Sigmoid colon (tissue), 7 donors: ENCODE measurements around the gene COMMD10. TPM values are rescaled to one million over a fixed set of nuclear protein-coding genes. Genes with fewer than 3 reads are reported as not detected.

Source experiments
- DNase-seq: peaks from one replicate; pipeline ENCODE4 v3.0.0-alpha.2; 2019
- H3K27ac ChIP-seq, 4 donors: fragments of 200-600 bp; sonication (generic); one replicate each; pipeline ENCODE4 v1.5.1; 2016 to 2019; ENCODE audit warnings: mild to moderate bottlenecking in 1 of 4
- H3K27me3 ChIP-seq, 3 donors: fragments of 200-600 bp; sonication (generic); one replicate each; pipeline ENCODE4 v1.5.1; 2019; ENCODE audit warnings: mild to moderate bottlenecking in 1 of 3
- H3K36me3 ChIP-seq, 4 donors: fragments of 200-600 bp; sonication (generic); one replicate each; pipeline ENCODE4 v1.5.1; 2016 to 2019
- H3K4me1 ChIP-seq, 4 donors: fragments of 200-600 bp; sonication (generic); one replicate each; pipeline ENCODE4 v1.5.1; 2017 to 2019
- H3K4me3 ChIP-seq, 4 donors: fragments of 200-600 bp; sonication (generic); one replicate each; pipeline ENCODE4 v1.5.1; 2017 to 2019; ENCODE audit warnings: mild to moderate bottlenecking in 2 of 4, moderate library complexity in 1 of 4
- H3K9me3 ChIP-seq, 4 donors: fragments of 200-600 bp in 3 of 4; sonication (generic) in 3 of 4; one replicate each; pipeline versions ENCODE4 v1.5.1 to v1.6.1; 2013 to 2019
- EP300 ChIP-seq, 4 donors: sonication (generic); formaldehyde crosslinking; IDR thresholded peaks; one replicate each; pipeline ENCODE4 v1.6.1; 2017; ENCODE audit warnings: antibody characterized with exemption in 4 of 4
- POLR2A ChIP-seq, 2 donors: fragments of 450-650 bp; IDR thresholded peaks; one replicate each; pipeline ENCODE4 v1.6.1; 2016; ENCODE audit warnings: antibody characterized with exemption in 2 of 2, mild to moderate bottlenecking in 2 of 2, moderate library complexity in 2 of 2
- POLR2AphosphoS5 ChIP-seq, 4 donors: sonication (generic); formaldehyde crosslinking; IDR thresholded peaks; one replicate each; pipeline ENCODE4 v1.6.1; 2017; ENCODE audit warnings: antibody characterized with exemption in 4 of 4
- WGBS, 2 donors: extraction: QIAGEN DNeasy Blood & Tissue Kit; methylation state at CpG; one replicate each; pipeline ENCODE4 v1.1.7; 2013; 5-methylcytosine and 5-hydroxymethylcytosine counted together
- intact Hi-C: fragments of 100-400 bp; cut with DNase I; formaldehyde crosslinking; loops from one replicate; pipeline ENCODE4 v1.15.1; 2023
- polyA plus RNA-seq, 3 donors: library from polyadenylated mRNA; stranded (reverse); fragments of 200-250 nt; gene quantifications; one replicate each; pipeline ENCODE4 v1.2.3, GENCODE V29; 2013
- total RNA-seq, 4 donors: library from RNA; depleted of rRNA; stranded (reverse); fragments of >200 nt; gene quantifications; one replicate each; pipeline ENCODE4 v1.1.0, GENCODE V29; 2016
- TF ChIP-seq, protein P1 (sequence below), 4 experiments: fragments of 450-650 bp in 3 of 4; fragments of 200-600 bp in 1 of 4; IDR thresholded peaks; one replicate each; pipeline ENCODE4 v1.5.1; 2016 to 2019; ENCODE audit warnings: antibody characterized with exemption in 4 of 4, mild to moderate bottlenecking in 3 of 4, moderate library complexity in 2 of 4
- donor health status: healthy with polysubstance abuse.
- donor health status: Bipolar disorder and iron deficiency.
- donor health status: healthy.

The COMMD10 gene
- total and polyA plus RNA-seq, 7 donors: 17.8 to 47.7 (median 28.7) TPM

DNA sequence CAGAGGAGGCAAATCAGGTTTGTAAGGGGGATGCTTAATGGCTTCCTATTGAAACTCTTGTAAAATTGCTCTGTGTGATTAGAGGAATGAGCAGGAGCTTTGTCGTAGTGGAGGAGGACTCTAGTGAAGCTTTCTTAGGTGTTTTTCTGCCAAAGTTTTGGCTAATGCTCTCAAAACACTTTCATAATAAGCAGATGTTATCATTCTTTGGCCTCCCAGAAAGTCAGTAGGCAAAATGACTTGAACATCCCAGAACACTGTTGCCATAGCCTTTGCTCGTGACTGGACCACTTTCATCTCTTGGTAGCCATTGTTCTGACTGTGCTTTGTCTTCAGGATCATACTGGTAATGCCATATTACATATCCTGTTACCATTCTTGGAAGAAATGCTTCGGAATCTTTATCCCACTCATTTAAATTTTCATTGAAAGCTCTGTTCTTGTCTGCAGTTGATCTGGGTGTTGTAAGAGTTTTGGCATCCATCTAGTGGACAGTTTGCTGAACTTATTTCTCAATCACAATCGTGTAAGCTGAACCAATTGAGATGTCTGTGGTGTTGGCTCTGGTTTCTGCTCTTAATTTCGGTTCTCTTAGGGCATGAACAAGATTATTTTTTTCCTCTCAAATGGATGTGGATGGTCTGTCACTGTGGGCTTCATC is 187.6 kb downstream of the COMMD10 start:
- Histone ChIP-seq H3K27ac (peak overlapping the region in 1 of 4 donors; percentile 9), H3K36me3 (no peaks in the 10 kb centered on the region), H3K4me1 (peaks cover 0 to 21% (median 8%) of the 10 kb centered on the region in 4 donors), H3K4me3 (no peak overlapping the region), H3K9me3 (peaks cover 0 to 6% (median 2%) of the 10 kb centered on the region in 4 donors), H3K27me3 (no peaks in the 10 kb centered on the region)
- no peak for DNase-seq
- WGBS, 2 donors: 84 to 85% methylated on average over 5 of the region's 5 CpGs
- intact Hi-C loops: no loop called here
- TF ChIP-seq POLR2A (IDR thresholded peaks at IDR 0.05) (no peak), POLR2AphosphoS5 (IDR thresholded peaks at IDR 0.05) (no peak), EP300 (IDR thresholded peaks at IDR 0.05) (no peak)
- TF ChIP-seq, protein P1, sequence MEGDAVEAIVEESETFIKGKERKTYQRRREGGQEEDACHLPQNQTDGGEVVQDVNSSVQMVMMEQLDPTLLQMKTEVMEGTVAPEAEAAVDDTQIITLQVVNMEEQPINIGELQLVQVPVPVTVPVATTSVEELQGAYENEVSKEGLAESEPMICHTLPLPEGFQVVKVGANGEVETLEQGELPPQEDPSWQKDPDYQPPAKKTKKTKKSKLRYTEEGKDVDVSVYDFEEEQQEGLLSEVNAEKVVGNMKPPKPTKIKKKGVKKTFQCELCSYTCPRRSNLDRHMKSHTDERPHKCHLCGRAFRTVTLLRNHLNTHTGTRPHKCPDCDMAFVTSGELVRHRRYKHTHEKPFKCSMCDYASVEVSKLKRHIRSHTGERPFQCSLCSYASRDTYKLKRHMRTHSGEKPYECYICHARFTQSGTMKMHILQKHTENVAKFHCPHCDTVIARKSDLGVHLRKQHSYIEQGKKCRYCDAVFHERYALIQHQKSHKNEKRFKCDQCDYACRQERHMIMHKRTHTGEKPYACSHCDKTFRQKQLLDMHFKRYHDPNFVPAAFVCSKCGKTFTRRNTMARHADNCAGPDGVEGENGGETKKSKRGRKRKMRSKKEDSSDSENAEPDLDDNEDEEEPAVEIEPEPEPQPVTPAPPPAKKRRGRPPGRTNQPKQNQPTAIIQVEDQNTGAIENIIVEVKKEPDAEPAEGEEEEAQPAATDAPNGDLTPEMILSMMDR (IDR thresholded peaks at IDR 0.05): no peak

DNA sequence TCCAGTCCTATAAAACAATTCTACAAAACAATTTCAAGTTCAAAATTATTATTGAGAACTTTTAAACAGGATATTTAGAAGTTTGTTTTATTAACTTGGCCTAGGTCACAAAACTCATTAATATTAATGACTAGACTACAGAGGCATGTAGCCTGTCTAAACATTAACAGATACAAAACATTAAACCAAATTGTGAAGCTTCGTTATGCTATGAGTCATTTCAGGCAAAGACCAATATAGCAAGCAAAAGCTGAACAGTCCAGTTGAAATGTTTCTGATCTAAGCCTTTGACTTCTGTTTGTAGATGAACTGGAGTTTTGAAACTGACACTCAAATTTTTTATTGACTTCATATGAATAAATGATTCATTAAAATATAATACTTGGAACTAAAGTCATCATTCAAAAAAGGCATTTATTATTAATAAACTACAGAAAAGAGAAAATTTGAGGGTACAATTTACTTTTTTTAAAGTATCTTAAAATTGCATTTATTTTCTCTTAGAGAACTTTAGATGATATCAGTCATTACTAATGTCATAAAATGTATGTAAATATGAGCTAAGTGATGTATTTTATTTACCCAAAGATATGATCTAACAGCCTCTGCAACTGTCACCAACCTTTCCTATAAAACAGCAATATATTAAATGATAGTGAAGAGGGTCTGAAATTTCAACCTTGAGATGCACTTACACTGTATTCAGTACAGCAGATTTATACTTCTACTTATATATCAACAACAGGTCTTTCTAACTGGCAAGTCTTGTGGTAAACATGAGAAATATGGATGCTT is 188.8 kb downstream of the COMMD10 start:
- Histone ChIP-seq H3K4me1 (peaks cover 0 to 21% (median 8%) of the 10 kb centered on the region in 4 donors), H3K27ac (peak overlapping the region in 1 of 4 donors; percentile 9), H3K27me3 (no peaks in the 10 kb centered on the region), H3K36me3 (no peaks in the 10 kb centered on the region), H3K9me3 (peaks cover 0 to 7% (median 2%) of the 10 kb centered on the region in 4 donors), H3K4me3 (no peak overlapping the region)
- intact Hi-C loops: no loop called here
- DNase-seq: no peak
- TF ChIP-seq, protein P1 (IDR thresholded peaks at IDR 0.05): no peak
- TF ChIP-seq POLR2AphosphoS5 (IDR thresholded peaks at IDR 0.05): peak in 1 of 4 donors; percentile 17
- WGBS, 2 donors: 51 to 61% methylated on average over 1 of the region's 1 CpG

DNA sequence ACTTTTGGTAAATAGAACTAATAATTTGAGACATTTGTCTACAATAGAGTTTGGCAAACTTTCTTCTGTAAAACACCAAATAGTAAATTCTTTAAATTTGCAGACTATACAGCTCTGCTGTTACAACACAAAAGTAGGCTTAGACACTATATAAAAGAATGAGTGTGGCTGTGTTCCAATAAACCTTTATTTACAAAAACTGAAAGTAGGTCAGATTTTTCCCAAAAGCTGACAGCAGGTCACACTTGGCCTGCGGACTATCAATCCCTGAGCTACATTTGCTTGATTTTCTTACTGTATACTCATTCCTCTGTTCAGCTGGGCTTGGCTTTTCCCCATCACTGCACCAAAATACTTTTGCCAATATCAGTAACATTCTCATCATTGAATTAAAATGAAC is 189.4 kb downstream of the COMMD10 start:
- no peak overlapping the region for H3K4me3 ChIP-seq
- DNase-seq: no peak
- TF ChIP-seq EP300 (IDR thresholded peaks at IDR 0.05): no peak
- peaks cover 0 to 7% (median 2%) of the 10 kb centered on the region in 4 donors for H3K9me3 ChIP-seq
- no peaks in the 10 kb centered on the region for H3K27me3 ChIP-seq
- H3K27ac ChIP-seq: no peak overlapping the region
- 92 to 98% methylated on average over 1 of the region's 1 CpG for whole genome bisulfite sequencing, 2 donors
- intact Hi-C loops: no loop called here
- peaks cover 0 to 21% (median 8%) of the 10 kb centered on the region in 4 donors for H3K4me1 ChIP-seq
- H3K36me3 ChIP-seq: no peaks in the 10 kb centered on the region

DNA sequence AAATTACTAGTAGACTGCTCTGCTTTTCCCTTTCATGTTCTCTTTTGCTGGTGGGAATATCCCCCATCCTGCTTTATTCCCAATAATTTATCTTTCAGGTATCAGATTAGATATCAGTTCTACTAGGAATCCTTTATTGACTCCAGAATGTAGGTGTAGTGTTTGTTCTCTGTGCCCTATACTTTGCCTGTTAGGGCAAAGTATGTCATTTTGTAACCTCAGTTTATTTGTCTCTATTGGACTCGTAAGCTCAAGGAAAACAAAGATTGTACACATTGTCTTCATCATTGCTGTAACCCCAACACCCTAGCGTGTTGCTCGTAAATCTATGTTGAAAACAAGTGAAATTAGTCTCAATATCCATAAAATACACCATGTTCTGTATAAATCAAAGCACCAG is 190.5 kb downstream of the COMMD10 start:
- WGBS, 2 donors: 97 to 98% methylated on average over 3 of the region's 3 CpGs
- Histone ChIP-seq H3K4me1 (peaks cover 0 to 21% (median 8%) of the 10 kb centered on the region in 4 donors), H3K27ac (no peak overlapping the region), H3K27me3 (no peaks in the 10 kb centered on the region), H3K9me3 (peaks cover 0 to 7% (median 2%) of the 10 kb centered on the region in 4 donors), H3K36me3 (no peaks in the 10 kb centered on the region), H3K4me3 (no peak overlapping the region)
- intact Hi-C loops: no loop called here
- no peak for DNase-seq
- TF ChIP-seq POLR2AphosphoS5 (IDR thresholded peaks at IDR 0.05) (no peak), POLR2A (IDR thresholded peaks at IDR 0.05) (no peak), EP300 (IDR thresholded peaks at IDR 0.05) (no peak)
- TF ChIP-seq, protein P1 (IDR thresholded peaks at IDR 0.05): no peak

DNA sequence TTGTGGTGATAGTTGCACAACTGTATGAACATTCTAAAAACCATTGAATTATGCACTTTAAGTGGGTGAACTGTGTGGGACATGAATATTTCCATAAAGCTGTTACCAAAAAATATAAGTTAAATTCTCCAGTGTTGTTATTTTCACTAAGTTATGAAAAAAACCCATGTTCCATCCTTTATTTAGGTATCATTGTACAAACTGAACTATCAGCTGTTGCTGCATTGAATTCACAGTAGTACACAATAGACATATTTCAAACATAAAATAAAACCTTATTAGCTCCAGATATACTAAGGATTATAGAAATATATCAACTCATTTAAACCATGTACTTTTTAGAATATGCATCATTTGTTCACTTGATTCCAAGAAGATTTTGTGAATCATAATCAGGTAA is 192.1 kb downstream of the COMMD10 start:
- intact Hi-C loops: no loop called here
- no peak overlapping the region for H3K4me3 ChIP-seq
- H3K27me3 ChIP-seq: no peaks in the 10 kb centered on the region
- no peak for DNase-seq
- peaks cover 0 to 21% (median 8%) of the 10 kb centered on the region in 4 donors for H3K4me1 ChIP-seq
- H3K9me3 ChIP-seq: peaks cover 0 to 7% (median 2%) of the 10 kb centered on the region in 4 donors
- no peak for TF ChIP-seq POLR2AphosphoS5 (IDR thresholded peaks at IDR 0.05)
- TF ChIP-seq, protein P1 (IDR thresholded peaks at IDR 0.05): no peak
- TF ChIP-seq POLR2A (IDR thresholded peaks at IDR 0.05): no peak
- TF ChIP-seq EP300 (IDR thresholded peaks at IDR 0.05): no peak
- no peaks in the 10 kb centered on the region for H3K36me3 ChIP-seq
- no peak overlapping the region for H3K27ac ChIP-seq
